Activated gamma-delta T cell treated with Interleukin-2 at 50 U/mL for 16 hours (primary cell): ENCODE results near the gene DDX28.
"Not testable (repeated sequence)": the region's sequence is repeated elsewhere in the genome, so short reads cannot be mapped to it uniquely, and the experiment has no call there.

Experiments
- DNase-seq: peaks from one replicate; pipeline ENCODE4 v3.0.0-alpha.2; 2020

Gene DDX28

GRCh38 chr16:67993207-67994039 is 29.6 kb downstream of the DDX28 start:
- peak; percentile 81 for DNase-seq

- no peak for DNase-seq
Observed at GRCh38 chr16:67992661-67993206, 30.3 kb downstream of the DDX28 start.

GRCh38 chr16:67990018-67990386 is 33.0 kb downstream of the DDX28 start:
- DNase-seq, result no peak

DNA sequence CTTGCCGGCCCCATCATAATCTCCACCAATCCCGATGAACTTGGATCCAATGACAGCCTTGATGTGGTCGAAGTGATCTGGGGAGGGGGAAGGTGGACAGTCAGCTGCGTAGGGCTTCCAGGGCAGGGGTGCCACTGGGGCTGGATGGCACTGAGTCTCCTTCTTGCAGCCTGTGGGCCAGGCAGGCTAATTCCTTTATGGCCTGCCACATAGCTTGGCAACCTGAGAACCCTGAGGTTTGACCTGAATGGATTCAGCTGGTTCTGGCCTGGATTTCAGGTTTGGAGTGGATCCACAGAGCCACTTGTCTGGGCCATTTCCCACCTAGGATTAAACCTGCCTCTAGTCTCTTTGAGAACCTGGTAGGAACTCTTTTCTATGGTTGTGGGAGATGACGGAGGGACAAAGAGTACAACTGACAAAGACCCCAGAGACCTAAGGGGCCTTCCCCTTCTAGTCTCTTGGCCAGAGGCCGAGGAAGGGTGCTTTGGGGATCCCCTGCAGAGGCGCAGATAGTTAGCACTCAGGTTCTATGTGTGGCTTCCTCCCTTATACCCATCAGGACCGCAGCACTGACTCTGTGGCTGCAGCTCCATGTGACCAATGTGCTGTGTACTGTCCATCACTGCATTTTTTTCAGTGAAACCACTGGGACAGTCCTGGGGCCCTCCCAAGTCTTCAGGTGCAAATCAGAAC is 33.6 kb downstream of the DDX28 start:
- DNase-seq, result no peak

- DNase-seq, result no peak
Observed at GRCh38 chr16:67988675-67989074, 34.4 kb downstream of the DDX28 start.

GRCh38 chr16:67987460-67988160 is 35.4 kb downstream of the DDX28 start:
- DNase-seq, result no peak

GRCh38 chr16:67986949-67987348 is 36.1 kb downstream of the DDX28 start:
- DNase-seq, result no peak

- DNase-seq, result no peak
Observed at GRCh38 chr16:67982011-67982696, 40.9 kb downstream of the DDX28 start.

DNA sequence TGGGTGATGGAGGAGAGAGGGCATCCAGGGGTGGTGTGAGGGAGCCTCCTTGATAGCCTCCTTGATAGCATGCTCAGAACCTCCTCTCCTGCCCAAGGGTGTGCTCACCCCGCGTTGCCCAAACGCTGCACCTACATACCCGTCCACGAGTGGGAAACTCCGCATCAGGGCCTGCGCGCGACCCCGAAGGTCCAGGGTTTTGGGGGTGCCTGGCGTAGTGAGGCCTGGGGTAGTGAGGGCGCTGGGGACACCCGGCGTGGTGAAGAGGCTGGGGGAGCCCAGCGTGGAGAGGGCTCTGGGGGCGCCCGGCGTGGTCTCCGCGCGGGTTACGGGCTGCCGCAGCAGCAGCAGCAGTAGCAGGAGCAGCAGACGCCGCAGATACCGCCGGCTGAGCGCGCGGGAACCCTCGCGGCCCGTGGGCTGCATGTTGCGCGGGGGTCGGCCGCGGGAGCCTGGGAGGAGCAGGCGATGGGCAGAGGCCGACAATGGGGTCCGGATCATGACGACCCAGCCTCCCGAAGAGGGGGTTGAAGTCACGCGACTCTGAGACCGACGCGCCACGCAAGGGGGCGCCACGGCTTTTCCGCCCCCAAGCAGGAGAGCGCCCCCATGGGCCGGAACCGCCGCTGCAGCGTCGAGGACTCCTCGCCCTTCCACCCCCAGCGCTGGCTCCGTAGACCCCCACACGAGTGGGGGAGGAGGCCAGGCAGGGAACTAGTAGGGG is 42.9 kb downstream of the DDX28 start, which contains the start of gene DPEP3:
Gene DPEP3, minus strand, starts transcription at position 545 of the 724 bp plus-strand sequence. Its CDS starts 119 bp downstream, at position 426.
- no peak for DNase-seq

GRCh38 chr16:67977469-67978227 is 45.4 kb downstream of the DDX28 start:
- DNase-seq, result no peak

DNA sequence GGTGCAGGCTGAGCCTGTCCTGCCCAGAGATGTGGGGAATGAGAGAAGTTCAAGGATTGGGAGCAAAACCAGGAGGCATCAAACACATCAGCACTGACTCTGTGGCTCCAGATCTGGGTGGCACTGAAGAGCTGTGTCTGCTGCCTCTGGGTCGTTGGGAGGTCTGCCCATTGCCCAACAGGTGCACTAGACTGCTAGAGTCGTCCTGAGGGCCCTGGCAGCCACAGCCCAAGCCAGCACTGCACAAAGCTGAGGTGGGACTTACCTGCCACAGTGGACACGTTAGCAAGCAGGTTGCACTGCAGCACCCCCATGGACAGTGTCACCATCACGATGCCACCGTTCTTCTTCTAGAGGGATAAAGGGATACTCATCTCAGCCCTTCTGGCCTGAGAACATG is 46.0 kb downstream of the DDX28 start:
- no peak for DNase-seq

- no peak for DNase-seq
Observed at GRCh38 chr16:67976205-67976604, 46.8 kb downstream of the DDX28 start.

GRCh38 chr16:67975321-67976105 is 47.5 kb downstream of the DDX28 start:
- no peak for DNase-seq

GRCh38 chr16:67972285-67972684 is 50.7 kb downstream of the DDX28 start:
- not testable (repeated sequence) for DNase-seq

DNA sequence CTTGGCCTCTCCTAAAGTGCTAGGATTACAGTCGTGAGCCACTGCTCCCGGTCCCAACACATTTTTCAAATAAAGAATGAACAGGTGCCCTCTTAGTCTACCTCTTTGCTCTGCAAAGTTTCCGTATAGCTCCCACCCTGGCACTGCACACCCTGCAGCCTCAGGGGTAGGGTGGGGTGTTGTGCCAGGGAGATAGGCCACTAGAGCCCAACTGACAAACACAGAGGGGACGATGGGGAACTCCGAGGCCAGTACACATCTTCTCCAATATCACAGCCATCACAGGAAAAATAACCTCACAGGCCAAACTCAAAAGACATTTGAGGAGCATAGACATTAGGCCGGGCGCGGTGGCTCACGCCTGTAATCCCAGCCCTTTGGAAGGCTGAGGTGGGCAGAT is 51.9 kb downstream of the DDX28 start:
- no peak for DNase-seq
